Body of pancreas (tissue), 4 donors: ENCODE measurements around the gene OMA1.

Experiments
- POLR2A ChIP-seq, 3 donors: fragments of 450-650 bp; IDR thresholded peaks; one replicate each; pipeline ENCODE4 v1.6.1; 2016; ENCODE audit warnings: antibody characterized with exemption in 3 of 3, mild to moderate bottlenecking in 2 of 3
- TF ChIP-seq, protein P1 (sequence below), 7 experiments: fragments of 450-650 bp in 4 of 7; fragments of 200-600 bp in 3 of 7; sonication (generic) in 3 of 7; IDR thresholded peaks; one replicate each; pipeline ENCODE4 v1.5.1; 2016 to 2019; ENCODE audit warnings: antibody characterized with exemption in 7 of 7

DNA sequence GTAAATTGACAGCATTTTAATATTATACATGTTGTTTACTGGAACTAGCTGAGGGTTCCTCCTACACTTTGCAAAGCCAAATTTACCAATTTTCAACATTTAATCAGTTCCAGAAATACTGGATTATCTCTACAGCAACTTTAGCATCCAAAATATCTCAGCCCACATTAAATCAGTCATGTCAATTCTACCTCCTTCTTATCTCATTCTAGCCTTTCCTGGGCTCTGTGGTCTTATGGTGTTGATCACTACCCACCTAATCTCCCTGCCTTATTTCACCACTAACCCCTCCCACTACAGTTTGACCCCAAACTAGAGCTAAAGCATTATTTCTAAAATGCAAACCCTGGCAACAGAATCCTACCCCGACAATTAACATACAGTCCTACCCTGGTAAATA, 3.3 kb downstream of the OMA1 start:
- TF ChIP-seq, protein P1, sequence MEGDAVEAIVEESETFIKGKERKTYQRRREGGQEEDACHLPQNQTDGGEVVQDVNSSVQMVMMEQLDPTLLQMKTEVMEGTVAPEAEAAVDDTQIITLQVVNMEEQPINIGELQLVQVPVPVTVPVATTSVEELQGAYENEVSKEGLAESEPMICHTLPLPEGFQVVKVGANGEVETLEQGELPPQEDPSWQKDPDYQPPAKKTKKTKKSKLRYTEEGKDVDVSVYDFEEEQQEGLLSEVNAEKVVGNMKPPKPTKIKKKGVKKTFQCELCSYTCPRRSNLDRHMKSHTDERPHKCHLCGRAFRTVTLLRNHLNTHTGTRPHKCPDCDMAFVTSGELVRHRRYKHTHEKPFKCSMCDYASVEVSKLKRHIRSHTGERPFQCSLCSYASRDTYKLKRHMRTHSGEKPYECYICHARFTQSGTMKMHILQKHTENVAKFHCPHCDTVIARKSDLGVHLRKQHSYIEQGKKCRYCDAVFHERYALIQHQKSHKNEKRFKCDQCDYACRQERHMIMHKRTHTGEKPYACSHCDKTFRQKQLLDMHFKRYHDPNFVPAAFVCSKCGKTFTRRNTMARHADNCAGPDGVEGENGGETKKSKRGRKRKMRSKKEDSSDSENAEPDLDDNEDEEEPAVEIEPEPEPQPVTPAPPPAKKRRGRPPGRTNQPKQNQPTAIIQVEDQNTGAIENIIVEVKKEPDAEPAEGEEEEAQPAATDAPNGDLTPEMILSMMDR (IDR thresholded peaks at IDR 0.05) = no peak
- no peak for TF ChIP-seq POLR2A (IDR thresholded peaks at IDR 0.05)
